Body of pancreas (tissue), 4 donors: Measurements from ENCODE around the gene OGFOD2.

Experiments used
- POLR2A ChIP-seq, 3 donors: fragments of 450-650 bp; IDR thresholded peaks; one replicate each; pipeline ENCODE4 v1.6.1; 2016; ENCODE audit warnings: antibody characterized with exemption in 3 of 3, mild to moderate bottlenecking in 2 of 3
- TF ChIP-seq, protein P1 (sequence below), 7 experiments: fragments of 450-650 bp in 4 of 7; fragments of 200-600 bp in 3 of 7; sonication (generic) in 3 of 7; IDR thresholded peaks; one replicate each; pipeline ENCODE4 v1.5.1; 2016 to 2019; ENCODE audit warnings: antibody characterized with exemption in 7 of 7

DNA sequence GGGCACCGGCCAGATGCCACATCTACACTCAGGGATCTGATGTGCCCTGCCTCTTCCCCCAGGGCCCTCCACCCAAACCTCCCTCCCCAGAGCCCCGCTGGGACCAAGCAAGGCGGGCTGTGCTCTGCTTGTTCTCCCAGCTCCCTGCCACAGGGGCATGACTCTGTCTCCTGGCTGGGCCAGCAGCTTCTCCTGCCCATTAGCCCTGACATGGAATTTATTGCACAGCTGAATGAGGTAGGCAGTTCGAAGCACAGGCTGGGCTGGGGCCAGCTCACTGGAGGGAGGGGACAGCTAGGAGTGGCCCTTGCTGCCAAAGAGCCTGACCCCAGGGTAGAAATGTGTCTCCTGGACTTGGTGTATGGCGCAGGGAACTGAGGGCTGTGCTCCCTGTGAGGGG is 47.8 kb downstream of the OGFOD2 start:
- TF ChIP-seq, protein P1, sequence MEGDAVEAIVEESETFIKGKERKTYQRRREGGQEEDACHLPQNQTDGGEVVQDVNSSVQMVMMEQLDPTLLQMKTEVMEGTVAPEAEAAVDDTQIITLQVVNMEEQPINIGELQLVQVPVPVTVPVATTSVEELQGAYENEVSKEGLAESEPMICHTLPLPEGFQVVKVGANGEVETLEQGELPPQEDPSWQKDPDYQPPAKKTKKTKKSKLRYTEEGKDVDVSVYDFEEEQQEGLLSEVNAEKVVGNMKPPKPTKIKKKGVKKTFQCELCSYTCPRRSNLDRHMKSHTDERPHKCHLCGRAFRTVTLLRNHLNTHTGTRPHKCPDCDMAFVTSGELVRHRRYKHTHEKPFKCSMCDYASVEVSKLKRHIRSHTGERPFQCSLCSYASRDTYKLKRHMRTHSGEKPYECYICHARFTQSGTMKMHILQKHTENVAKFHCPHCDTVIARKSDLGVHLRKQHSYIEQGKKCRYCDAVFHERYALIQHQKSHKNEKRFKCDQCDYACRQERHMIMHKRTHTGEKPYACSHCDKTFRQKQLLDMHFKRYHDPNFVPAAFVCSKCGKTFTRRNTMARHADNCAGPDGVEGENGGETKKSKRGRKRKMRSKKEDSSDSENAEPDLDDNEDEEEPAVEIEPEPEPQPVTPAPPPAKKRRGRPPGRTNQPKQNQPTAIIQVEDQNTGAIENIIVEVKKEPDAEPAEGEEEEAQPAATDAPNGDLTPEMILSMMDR (IDR thresholded peaks at IDR 0.05) = no peak
- no peak for TF ChIP-seq POLR2A (IDR thresholded peaks at IDR 0.05)
